K562 (cell line): ENCODE measurements around the gene CBFA2T2. TPM values are rescaled to one million over a fixed set of nuclear protein-coding genes. Genes with fewer than 3 reads are reported as not detected.

Experiments
- BMI1 ChIP-seq: fragments of 150-350 bp; IDR thresholded peaks from 2 replicates; pipeline ENCODE4 v1.6.1; 2014; ENCODE audit warnings: low read length
- ELF2 ChIP-seq: fragments of 250-450 bp; sonication (Bioruptor Pico); IDR thresholded peaks from 2 replicates; pipeline ENCODE4 v1.5.0; 2021; ENCODE audit warnings: mild to moderate bottlenecking
- ESRRA ChIP-seq: fragments of 450-650 bp; IDR thresholded peaks from 2 replicates; pipeline ENCODE4 v1.6.1; 2014; ENCODE audit warnings: low read depth, mild to moderate bottlenecking, moderate library complexity, borderline replicate concordance
- KLF13 ChIP-seq: fragments of 450-650 bp; IDR thresholded peaks from 2 replicates; pipeline ENCODE4 v1.6.1; 2016; ENCODE audit warnings: missing genetic modification characterization, low read depth, mild to moderate bottlenecking, missing compliant biosample characterization, moderate library complexity, borderline replicate concordance
- KLF6 ChIP-seq: fragments of 250-450 bp; sonication (Bioruptor Pico); IDR thresholded peaks from 2 replicates; pipeline ENCODE4 v1.4.0; 2020; ENCODE audit warnings: mild to moderate bottlenecking, moderate library complexity, borderline replicate concordance
- L3MBTL2 ChIP-seq: fragments of 450-650 bp; IDR thresholded peaks from 2 replicates; pipeline ENCODE4 v1.6.1; 2016; ENCODE audit warnings: mild to moderate bottlenecking, moderate library complexity
- NCOA1 ChIP-seq: fragments of 450-650 bp; IDR thresholded peaks from 2 replicates; pipeline ENCODE4 v1.6.1; 2016; ENCODE audit warnings: low read depth
- NCOA2 ChIP-seq, 2 experiments: fragments of 450-650 bp; IDR thresholded peaks; 2 replicates each; pipeline ENCODE4 v1.6.1; 2018; ENCODE audit warnings: mild to moderate bottlenecking in 2 of 2, moderate library complexity in 1 of 2; ENCODE audit not compliant: partially characterized antibody in 2 of 2
- NEUROD1 ChIP-seq: fragments of 150-350 bp; IDR thresholded peaks from 2 replicates; pipeline ENCODE4 v1.6.1; 2014; ENCODE audit warnings: borderline replicate concordance, low read length, low read depth; ENCODE audit not compliant: partially characterized antibody
- NRF1 ChIP-seq, 2 experiments: fragments of 450-650 bp; IDR thresholded peaks in 1 of 2; conservative IDR thresholded peaks in 1 of 2; 2 replicates each; pipeline ENCODE4 v1.6.1; 2014; ENCODE audit warnings: mild to moderate bottlenecking in 2 of 2
- RUNX1 ChIP-seq: sonication (generic); IDR thresholded peaks from 2 replicates; pipeline ENCODE4 v1.6.1; 2016; ENCODE audit warnings: antibody characterized with exemption, low read depth
- SMC3 ChIP-seq: conservative IDR thresholded peaks from 2 replicates; pipeline ENCODE4 v1.6.1; 2011; ENCODE audit warnings: low read depth, low read length, improper control_type of control experiment; ENCODE audit not compliant: insufficient read depth
- SP1 ChIP-seq: sonication (generic); formaldehyde crosslinking; IDR thresholded peaks from 2 replicates; pipeline ENCODE4 v1.8.1; 2022; ENCODE audit warnings: mild to moderate bottlenecking, missing genetic modification reagents
- TCF7L2 ChIP-seq: fragments of 150-350 bp; IDR thresholded peaks from 2 replicates; pipeline ENCODE4 v1.6.1; 2016; ENCODE audit warnings: low read depth, mild to moderate bottlenecking, low read length, moderate library complexity
- XRCC5 ChIP-seq: fragments of 200-400 bp; formaldehyde crosslinking; IDR thresholded peaks from 2 replicates; pipeline ENCODE4 v1.6.1; 2017; ENCODE audit warnings: low read depth, mild to moderate bottlenecking, low read length
- ZNF134 ChIP-seq: fragments of 250-450 bp; sonication (Bioruptor Pico); conservative IDR thresholded peaks from 2 replicates; pipeline ENCODE4 v1.4.0; 2020
- ZNF707 ChIP-seq: fragments of 250-450 bp; sonication (Bioruptor Pico); conservative IDR thresholded peaks from 2 replicates; pipeline ENCODE4 v1.8.0; 2022; ENCODE audit warnings: inconsistent platforms, mild to moderate bottlenecking, moderate library complexity
- polyA plus RNA-seq, 8 experiments: library from polyadenylated mRNA; depleted of rRNA in 4 of 8; stranded (reverse) in 5 of 8; unstranded in 3 of 8; fragments of >200 nt; fragmentation: Nextera tagmentation in 2 of 8; fragmentation: Illumina TruSeq in 1 of 8; extraction: Ambion mirVana in 2 of 8; extraction: Trizol in 1 of 8; gene quantifications; 2 replicates each; pipeline versions ENCODE4 v1.2.1 to v1.2.3, GENCODE V29; 2011 to 2014; ENCODE audit warnings: inconsistent platforms in 1 of 8, missing spikeins in 1 of 8
- total RNA-seq, 7 experiments: library from RNA; depleted of rRNA in 6 of 7; stranded (reverse); fragments of >200 nt in 6 of 7; fragmentation: Illumina TruSeq in 2 of 7; extraction: Trizol in 2 of 7; gene quantifications; 2 replicates each; pipeline versions ENCODE4 v1.2.1 to v1.2.3, GENCODE V29; 2011 to 2021; ENCODE audit warnings: low replicate concordance in 1 of 7
- TF ChIP-seq, protein P1 (sequence below): fragments of 250-450 bp; sonication (Bioruptor Pico); IDR thresholded peaks from 2 replicates; pipeline ENCODE4 v1.8.0; 2022; ENCODE audit warnings: moderate library complexity, mild to moderate bottlenecking, inconsistent platforms
- TF ChIP-seq, protein P2 (sequence below): fragments of 450-650 bp; IDR thresholded peaks from 2 replicates; pipeline ENCODE4 v1.6.1; 2017; ENCODE audit warnings: antibody characterized with exemption, mild to moderate bottlenecking
- TF ChIP-seq, protein P3 (sequence below): sonication (generic); formaldehyde crosslinking; IDR thresholded peaks from 2 replicates; pipeline ENCODE4 v1.8.1; 2023; ENCODE audit warnings: mild to moderate bottlenecking, missing genetic modification reagents
- TF ChIP-seq, protein P4 (sequence below): fragments of 450-650 bp; IDR thresholded peaks from 2 replicates; pipeline ENCODE4 v1.6.1; 2016; ENCODE audit warnings: low read depth, mild to moderate bottlenecking, moderate library complexity
- TF ChIP-seq, protein P5 (sequence below): fragments of 250-450 bp; sonication (Bioruptor Pico); IDR thresholded peaks from 2 replicates; pipeline ENCODE4 v1.6.1; 2021; ENCODE audit warnings: mild to moderate bottlenecking
- TF ChIP-seq, protein P6 (sequence below): fragments of 250-450 bp; sonication (Bioruptor Pico); IDR thresholded peaks from 2 replicates; pipeline ENCODE4 v1.8.0; 2021; ENCODE audit warnings: moderate library complexity, mild to moderate bottlenecking, inconsistent platforms

Gene CBFA2T2
- total and polyA plus RNA-seq, 9 of the 15 experiments (the other 6 are each of a cell fraction or from before 2014, with no cell fraction given): 0.27 to 9.6 (median 5.8) TPM

DNA sequence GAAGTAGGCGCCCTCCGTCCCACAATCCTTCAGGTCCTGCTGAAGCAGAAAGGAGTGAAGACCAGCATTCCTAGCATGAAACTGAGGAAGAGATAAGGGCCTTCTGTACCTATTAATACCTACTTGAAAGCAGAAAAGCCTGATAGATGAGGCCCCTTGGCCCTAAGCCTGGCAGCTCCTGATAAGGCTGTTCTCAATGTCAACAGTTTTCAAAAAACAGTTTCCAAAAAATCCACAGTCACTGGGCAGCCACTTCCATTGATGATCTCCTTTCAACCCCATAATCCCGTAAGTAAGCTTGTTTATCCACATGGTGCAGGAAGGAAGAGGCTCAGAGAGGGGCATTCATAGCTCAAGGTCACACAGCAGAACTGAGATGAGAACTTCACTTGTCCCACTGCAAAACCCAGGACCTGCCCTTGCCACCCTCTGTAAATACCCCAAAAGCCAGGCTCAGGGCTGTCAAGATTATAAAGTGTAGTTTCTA lies 199.1 kb downstream of the CBFA2T2 start (continued):
- TF ChIP-seq NCOA1 (0 out of 2 replicates have a peak, but pooled peaks have one; percentile 21), NEUROD1 (peak; percentile 34), ELF2 (CRISPR knock-in tag) (no peak), ESRRA (peak; percentile 65), L3MBTL2 (peak; percentile 30; the same call in 1 of the 2 replicates), ZNF707 (CRISPR knock-in tag) (no peak), KLF13 (tag) (no peak), RUNX1 (no peak), NCOA2 (IDR thresholded peaks at IDR 0.05; ENCODE audit: partially characterized antibody in 2 of 2) (no peak), SP1 (no peak), TCF7L2 (no peak), KLF6 (no peak), ZNF134 (CRISPR knock-in tag) (no peak), SMC3 (no peak), NRF1 (conservative IDR thresholded peaks at IDR 0.05 in 1 of 2, IDR thresholded peaks at IDR 0.05 in 1 of 2) (no peak), XRCC5 (no peak), BMI1 (no peak)
- TF ChIP-seq, protein P1, sequence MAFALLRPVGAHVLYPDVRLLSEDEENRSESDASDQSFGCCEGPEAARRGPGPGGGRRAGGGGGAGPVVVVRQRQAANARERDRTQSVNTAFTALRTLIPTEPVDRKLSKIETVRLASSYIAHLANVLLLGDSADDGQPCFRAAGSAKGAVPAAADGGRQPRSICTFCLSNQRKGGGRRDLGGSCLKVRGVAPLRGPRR: no peak
- TF ChIP-seq, protein P2, sequence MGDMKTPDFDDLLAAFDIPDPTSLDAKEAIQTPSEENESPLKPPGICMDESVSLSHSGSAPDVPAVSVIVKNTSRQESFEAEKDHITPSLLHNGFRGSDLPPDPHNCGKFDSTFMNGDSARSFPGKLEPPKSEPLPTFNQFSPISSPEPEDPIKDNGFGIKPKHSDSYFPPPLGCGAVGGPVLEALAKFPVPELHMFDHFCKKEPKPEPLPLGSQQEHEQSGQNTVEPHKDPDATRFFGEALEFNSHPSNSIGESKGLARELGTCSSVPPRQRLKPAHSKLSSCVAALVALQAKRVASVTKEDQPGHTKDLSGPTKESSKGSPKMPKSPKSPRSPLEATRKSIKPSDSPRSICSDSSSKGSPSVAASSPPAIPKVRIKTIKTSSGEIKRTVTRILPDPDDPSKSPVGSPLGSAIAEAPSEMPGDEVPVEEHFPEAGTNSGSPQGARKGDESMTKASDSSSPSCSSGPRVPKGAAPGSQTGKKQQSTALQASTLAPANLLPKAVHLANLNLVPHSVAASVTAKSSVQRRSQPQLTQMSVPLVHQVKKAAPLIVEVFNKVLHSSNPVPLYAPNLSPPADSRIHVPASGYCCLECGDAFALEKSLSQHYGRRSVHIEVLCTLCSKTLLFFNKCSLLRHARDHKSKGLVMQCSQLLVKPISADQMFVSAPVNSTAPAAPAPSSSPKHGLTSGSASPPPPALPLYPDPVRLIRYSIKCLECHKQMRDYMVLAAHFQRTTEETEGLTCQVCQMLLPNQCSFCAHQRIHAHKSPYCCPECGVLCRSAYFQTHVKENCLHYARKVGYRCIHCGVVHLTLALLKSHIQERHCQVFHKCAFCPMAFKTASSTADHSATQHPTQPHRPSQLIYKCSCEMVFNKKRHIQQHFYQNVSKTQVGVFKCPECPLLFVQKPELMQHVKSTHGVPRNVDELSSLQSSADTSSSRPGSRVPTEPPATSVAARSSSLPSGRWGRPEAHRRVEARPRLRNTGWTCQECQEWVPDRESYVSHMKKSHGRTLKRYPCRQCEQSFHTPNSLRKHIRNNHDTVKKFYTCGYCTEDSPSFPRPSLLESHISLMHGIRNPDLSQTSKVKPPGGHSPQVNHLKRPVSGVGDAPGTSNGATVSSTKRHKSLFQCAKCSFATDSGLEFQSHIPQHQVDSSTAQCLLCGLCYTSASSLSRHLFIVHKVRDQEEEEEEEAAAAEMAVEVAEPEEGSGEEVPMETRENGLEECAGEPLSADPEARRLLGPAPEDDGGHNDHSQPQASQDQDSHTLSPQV: peak; percentile 51; the same call in 1 of the 2 replicates
- TF ChIP-seq, protein P3, sequence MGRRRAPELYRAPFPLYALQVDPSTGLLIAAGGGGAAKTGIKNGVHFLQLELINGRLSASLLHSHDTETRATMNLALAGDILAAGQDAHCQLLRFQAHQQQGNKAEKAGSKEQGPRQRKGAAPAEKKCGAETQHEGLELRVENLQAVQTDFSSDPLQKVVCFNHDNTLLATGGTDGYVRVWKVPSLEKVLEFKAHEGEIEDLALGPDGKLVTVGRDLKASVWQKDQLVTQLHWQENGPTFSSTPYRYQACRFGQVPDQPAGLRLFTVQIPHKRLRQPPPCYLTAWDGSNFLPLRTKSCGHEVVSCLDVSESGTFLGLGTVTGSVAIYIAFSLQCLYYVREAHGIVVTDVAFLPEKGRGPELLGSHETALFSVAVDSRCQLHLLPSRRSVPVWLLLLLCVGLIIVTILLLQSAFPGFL (CRISPR knock-in tag): no peak
- TF ChIP-seq, protein P4, sequence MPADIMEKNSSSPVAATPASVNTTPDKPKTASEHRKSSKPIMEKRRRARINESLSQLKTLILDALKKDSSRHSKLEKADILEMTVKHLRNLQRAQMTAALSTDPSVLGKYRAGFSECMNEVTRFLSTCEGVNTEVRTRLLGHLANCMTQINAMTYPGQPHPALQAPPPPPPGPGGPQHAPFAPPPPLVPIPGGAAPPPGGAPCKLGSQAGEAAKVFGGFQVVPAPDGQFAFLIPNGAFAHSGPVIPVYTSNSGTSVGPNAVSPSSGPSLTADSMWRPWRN: peak; percentile 76
- TF ChIP-seq, protein P5, sequence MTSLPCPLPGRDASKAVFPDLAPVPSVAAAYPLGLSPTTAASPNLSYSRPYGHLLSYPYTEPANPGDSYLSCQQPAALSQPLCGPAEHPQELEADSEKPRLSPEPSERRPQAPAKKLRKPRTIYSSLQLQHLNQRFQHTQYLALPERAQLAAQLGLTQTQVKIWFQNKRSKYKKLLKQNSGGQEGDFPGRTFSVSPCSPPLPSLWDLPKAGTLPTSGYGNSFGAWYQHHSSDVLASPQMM (CRISPR knock-in tag): no peak
- TF ChIP-seq, protein P6, sequence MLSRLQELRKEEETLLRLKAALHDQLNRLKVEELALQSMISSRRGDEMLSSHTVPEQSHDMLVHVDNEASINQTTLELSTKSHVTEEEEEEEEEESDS (CRISPR knock-in tag): no peak
